PFSK-1 (cell line): ENCODE data around the gene HS1BP3.

Source experiments
- FOXP2 ChIP-seq: optimal IDR thresholded peaks from 2 replicates; pipeline ENCODE3; 2011; ENCODE audit warnings: borderline replicate concordance, control low read depth, inconsistent platforms; ENCODE audit not compliant: insufficient read depth; ENCODE audit errors: extremely low read length, extremely low read depth
- POLR2AphosphoS5 ChIP-seq: IDR thresholded peaks from 2 replicates; pipeline ENCODE4 v1.6.1; 2012; ENCODE audit warnings: low read depth, mild to moderate bottlenecking, control low read depth, low read length, moderate library complexity
- SIN3A ChIP-seq: IDR thresholded peaks from 2 replicates; pipeline ENCODE4 v1.6.1; 2012; ENCODE audit warnings: mild to moderate bottlenecking, low read length, moderate library complexity, borderline replicate concordance; ENCODE audit not compliant: insufficient read depth
- TAF1 ChIP-seq: IDR thresholded peaks from 2 replicates; pipeline ENCODE4 v1.6.1; 2012; ENCODE audit warnings: low read length, control low read depth, borderline replicate concordance; ENCODE audit not compliant: insufficient read depth
- TF ChIP-seq, protein P1 (sequence below), 2 experiments: IDR thresholded peaks; 2 replicates each; pipeline versions ENCODE4 v1.6.1 to v1.8.0; 2011 to 2012; ENCODE audit warnings: low read depth in 2 of 2, low read length in 2 of 2, control low read depth in 1 of 2, inconsistent platforms in 1 of 2, mild to moderate bottlenecking in 1 of 2, moderate library complexity in 1 of 2; ENCODE audit not compliant: insufficient read depth in 1 of 2

HS1BP3 gene

DNA sequence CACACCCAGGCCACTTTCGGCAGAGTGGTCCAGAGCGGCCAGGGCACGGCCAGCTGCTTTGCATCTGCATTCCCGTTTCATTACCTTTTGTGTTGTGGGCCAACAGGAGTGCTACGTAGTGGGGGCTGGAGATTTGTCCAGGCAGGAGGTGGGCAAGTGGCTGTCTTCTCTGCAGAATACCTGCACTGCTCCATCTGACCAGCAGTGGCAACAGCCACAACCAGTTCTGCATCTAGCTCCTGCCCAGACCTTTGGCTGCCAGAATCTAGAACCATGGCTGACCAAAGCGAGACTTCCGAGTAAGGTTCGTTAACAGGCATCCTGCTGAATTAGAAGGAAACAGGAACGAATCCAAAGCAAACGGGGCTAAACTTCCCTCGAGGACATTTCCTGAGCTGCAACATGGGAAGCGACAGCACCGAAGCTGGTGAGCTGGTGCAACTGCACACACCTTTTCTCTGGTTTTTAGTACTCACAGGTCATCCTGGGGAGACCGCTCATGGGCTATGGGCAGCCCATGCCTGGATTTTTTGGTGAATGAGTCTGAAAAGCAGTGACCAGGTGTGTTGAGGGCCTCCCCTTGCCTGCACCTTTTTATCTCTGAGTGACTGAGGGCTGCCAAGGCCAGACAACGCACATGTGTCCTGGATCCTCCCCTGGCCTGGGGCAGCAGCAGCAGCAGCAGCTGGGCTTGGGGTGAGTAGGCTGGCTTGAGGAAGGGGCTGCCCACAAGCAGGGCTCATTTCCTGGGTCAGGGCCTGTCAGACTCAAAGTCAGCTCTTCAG lies 26.6 kb upstream of the HS1BP3 start:
- TF ChIP-seq SIN3A, result no peak

DNA sequence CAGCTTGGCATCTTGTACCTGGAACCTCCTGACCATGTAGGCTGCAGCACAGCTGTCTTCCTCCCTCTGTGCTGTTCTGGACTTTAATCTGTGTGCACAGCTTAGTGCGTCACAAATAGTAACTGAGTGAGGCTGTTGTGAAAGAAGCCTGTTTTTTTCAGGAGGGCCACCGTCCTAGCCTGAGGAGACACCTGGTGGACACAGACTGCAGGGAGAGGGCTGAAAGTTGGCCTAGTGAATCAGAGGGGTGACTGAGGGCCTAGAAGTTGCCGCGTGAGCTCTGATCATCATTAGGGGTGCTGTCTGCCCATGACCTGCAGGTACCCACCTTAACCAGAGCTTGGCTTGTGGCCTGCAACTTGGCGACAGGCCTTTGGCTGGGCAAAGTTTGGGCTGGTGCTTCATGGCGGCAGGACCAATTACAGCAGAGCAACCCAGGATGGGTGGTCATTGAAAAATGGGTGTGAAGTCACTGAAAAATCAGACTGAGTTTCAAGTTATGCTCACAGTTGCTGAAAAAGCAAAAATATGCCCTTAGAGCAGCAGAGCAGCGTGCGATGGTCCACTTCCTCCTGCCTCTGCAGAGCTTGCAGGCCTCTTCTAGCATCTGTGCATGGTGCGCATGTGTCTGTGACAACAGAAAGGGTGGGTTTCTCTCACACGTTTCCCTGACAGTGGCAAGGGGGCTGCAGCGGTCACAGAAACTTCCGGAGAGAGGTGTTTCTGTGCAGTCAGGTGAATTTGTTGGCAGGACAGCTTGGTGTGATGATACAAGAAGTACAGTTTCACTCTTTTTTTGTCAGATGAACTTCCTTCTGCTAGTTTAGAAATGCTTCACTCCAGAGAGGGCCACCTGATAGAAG lies 25.7 kb upstream of the HS1BP3 start:
- TF ChIP-seq SIN3A, result no peak
- TF ChIP-seq POLR2AphosphoS5, result no peak
- TF ChIP-seq, protein P1, sequence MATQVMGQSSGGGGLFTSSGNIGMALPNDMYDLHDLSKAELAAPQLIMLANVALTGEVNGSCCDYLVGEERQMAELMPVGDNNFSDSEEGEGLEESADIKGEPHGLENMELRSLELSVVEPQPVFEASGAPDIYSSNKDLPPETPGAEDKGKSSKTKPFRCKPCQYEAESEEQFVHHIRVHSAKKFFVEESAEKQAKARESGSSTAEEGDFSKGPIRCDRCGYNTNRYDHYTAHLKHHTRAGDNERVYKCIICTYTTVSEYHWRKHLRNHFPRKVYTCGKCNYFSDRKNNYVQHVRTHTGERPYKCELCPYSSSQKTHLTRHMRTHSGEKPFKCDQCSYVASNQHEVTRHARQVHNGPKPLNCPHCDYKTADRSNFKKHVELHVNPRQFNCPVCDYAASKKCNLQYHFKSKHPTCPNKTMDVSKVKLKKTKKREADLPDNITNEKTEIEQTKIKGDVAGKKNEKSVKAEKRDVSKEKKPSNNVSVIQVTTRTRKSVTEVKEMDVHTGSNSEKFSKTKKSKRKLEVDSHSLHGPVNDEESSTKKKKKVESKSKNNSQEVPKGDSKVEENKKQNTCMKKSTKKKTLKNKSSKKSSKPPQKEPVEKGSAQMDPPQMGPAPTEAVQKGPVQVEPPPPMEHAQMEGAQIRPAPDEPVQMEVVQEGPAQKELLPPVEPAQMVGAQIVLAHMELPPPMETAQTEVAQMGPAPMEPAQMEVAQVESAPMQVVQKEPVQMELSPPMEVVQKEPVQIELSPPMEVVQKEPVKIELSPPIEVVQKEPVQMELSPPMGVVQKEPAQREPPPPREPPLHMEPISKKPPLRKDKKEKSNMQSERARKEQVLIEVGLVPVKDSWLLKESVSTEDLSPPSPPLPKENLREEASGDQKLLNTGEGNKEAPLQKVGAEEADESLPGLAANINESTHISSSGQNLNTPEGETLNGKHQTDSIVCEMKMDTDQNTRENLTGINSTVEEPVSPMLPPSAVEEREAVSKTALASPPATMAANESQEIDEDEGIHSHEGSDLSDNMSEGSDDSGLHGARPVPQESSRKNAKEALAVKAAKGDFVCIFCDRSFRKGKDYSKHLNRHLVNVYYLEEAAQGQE (IDR thresholded peaks at IDR 0.05; ENCODE audit: insufficient read depth in 1 of 2, low read depth in 2 of 2, low read length in 2 of 2), result no peak
- no peak for TF ChIP-seq FOXP2
- no peak for TF ChIP-seq TAF1

DNA sequence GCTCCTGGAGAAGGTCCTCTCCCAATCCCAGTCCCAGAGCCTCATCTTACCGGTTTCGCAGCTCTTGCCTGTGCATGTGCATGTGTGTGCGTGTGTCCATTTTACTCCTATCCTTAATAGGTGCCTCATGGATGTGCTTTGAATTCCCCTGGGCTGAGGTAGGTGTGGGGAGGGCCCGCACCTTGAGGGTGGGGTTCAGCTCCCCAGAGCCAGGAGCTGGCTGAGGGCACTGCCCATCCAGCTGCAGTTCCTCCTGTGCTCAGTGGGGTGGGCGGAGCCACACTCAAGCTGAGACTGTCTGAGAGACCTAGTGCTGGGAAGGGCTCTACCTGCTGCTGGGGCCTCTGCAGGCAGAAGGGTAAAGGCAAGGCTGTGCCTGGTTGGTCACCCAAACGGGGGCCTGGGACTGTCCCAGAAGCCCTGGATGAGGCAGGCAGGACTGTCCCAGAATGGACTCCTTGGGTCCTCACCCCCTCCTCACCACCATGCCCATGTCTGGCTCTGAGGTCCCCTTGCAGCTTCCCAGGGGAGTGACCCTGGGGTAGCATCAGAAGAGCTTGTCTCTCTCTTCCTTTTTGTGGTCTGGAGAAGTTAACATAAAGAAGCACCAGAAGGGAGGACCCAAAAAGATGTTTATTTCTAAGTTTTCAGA lies 24.9 kb upstream of the HS1BP3 start:
- TF ChIP-seq POLR2AphosphoS5 (no peak), FOXP2 (no peak), SIN3A (no peak), TAF1 (no peak)
- TF ChIP-seq, protein P1 (IDR thresholded peaks at IDR 0.05; ENCODE audit: insufficient read depth in 1 of 2, low read depth in 2 of 2, low read length in 2 of 2), result no peak

DNA sequence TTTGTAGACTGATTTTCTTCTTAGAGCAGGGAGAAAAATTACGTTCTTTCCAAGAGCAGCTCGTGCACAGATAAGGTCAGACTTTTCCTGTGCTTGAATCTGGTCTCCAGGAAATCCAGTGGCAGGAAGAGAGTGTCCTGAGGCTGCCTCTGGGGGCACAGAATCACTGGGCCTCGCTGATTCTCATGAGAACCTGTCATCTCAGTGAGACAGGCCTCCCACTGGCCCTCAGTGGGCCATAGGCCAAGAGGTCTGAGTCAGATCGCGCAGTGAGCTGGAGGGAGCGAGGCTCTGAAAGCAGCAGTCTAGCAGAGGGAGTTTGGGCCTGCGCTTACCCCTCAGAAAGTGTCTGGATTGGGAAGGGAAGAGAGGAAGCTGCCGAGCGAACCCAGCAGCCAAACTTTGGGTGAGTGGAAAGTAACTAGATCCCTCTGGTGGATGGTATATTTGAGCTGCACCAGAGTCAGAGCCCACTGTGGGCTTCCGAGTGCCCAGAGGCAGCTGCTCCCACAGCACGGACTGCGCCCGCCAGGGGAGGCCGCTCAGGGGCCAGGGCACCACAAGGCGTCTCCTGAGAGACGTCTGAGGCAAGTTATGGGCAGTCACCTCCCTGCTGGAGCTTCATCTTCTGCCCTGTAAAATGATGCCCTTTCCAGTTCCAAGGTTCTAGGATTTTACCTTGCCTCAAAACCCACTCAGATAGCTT lies 24.2 kb upstream of the HS1BP3 start:
- TF ChIP-seq TAF1 (no peak), POLR2AphosphoS5 (no peak), SIN3A (no peak)

DNA sequence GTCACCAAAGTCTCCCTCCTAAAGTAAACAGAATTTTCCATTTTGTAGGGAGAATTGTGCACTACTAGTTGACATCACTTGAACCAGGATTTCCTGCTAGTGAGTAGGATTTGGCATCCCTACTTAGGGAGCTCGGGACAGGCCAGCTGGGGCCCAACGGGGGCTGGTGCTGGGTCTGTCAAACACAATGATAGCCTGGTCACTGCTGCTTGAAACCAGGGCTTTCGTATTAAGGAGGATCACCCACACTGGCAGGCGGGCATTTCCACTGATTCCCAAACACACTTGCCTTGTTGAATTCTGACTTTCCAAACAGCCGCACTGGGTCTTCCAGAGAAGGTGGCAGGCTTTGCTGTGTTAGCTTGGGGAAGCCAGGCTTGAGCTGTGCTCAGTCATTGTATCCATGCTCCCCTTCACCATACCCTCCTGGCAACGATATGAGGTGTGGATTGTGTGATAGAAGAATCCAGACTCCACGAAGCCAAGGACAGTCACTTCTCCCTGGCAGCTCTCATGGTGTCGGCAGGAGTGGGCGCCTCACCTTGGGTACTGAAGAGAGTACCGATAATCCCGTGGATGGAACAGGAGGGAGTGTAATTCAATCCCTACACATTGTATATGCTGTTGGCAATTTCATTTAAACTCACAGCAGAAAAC lies 23.5 kb upstream of the HS1BP3 start:
- no peak for TF ChIP-seq SIN3A
- no peak for TF ChIP-seq FOXP2
- TF ChIP-seq TAF1, result no peak
- TF ChIP-seq POLR2AphosphoS5, result no peak
- TF ChIP-seq, protein P1 (IDR thresholded peaks at IDR 0.05; ENCODE audit: insufficient read depth in 1 of 2, low read depth in 2 of 2, low read length in 2 of 2), result no peak
